ENCODE data around the gene GK.
"Not testable (repeated sequence)": the region's sequence is repeated elsewhere in the genome, so short reads cannot be mapped to it uniquely, and the experiment has no call there.

- TF ChIP-seq CTCF (conservative IDR thresholded peaks at IDR 0.05; ENCODE audit: low read depth, low read length); EZH2 (IDR thresholded peaks at IDR 0.05; ENCODE audit: borderline replicate concordance, low read depth, low read length, poor library complexity, severe bottlenecking): not testable (repeated sequence)
Observed at GRCh38 chrX:30634070-30634469, 19.2 kb upstream of the GK start.

Measured in A673 (cell line).